ENCODE measurements around the gene VPS11. TPM values are rescaled to one million over a fixed set of nuclear protein-coding genes. Genes with fewer than 3 reads are reported as not detected.

The VPS11 gene
- total RNA-seq, 1 donor from 2014 or later: 30.1 TPM

- Mint-ChIP-seq H3K9me3 (ENCODE audit: low read depth) (no peaks in the 10 kb centered on the region), H3K27me3 (ENCODE audit: low read depth) (no peaks in the 10 kb centered on the region), H3K27ac (ENCODE audit: unreplicated experiment) (peak overlapping the region; percentile 41), H3K36me3 (ENCODE audit: low read depth) (peaks cover 6% of the 10 kb centered on the region), H3K4me3 (ENCODE audit: unreplicated experiment) (peak overlapping the region; percentile 80), H3K4me1 (ENCODE audit: low read depth) (peaks cover 38% of the 10 kb centered on the region)
- no peak for TF ChIP-seq CTCF (IDR thresholded peaks at IDR 0.05)
- DNase-seq (ENCODE audit: low spot score): peak; percentile 93
Observed at GRCh38 chr11:119107538-119108145, 40.0 kb downstream of the VPS11 start.

GRCh38 chr11:119108146-119108856 lies 40.7 kb downstream of the VPS11 start:
- H3K4me3 Mint-ChIP-seq (ENCODE audit: unreplicated experiment): peak overlapping the region; percentile 80
- H3K4me1 Mint-ChIP-seq (ENCODE audit: low read depth): peaks cover 32% of the 10 kb centered on the region
- peak overlapping the region; percentile 41 for H3K27ac Mint-ChIP-seq (ENCODE audit: unreplicated experiment)
- no peak for TF ChIP-seq CTCF (IDR thresholded peaks at IDR 0.05)
- peak; percentile 50 for DNase-seq (ENCODE audit: low spot score)
- no peaks in the 10 kb centered on the region for H3K27me3 Mint-ChIP-seq (ENCODE audit: low read depth)
- peaks cover 9% of the 10 kb centered on the region for H3K36me3 Mint-ChIP-seq (ENCODE audit: low read depth)
- no peaks in the 10 kb centered on the region for H3K9me3 Mint-ChIP-seq (ENCODE audit: low read depth)

GRCh38 chr11:119108857-119109221 lies 41.2 kb downstream of the VPS11 start:
- no peaks in the 10 kb centered on the region for H3K27me3 Mint-ChIP-seq (ENCODE audit: low read depth)
- no peak for DNase-seq (ENCODE audit: low spot score)
- peak overlapping the region; percentile 25 for H3K27ac Mint-ChIP-seq (ENCODE audit: unreplicated experiment)
- peak overlapping the region; percentile 80 for H3K4me3 Mint-ChIP-seq (ENCODE audit: unreplicated experiment)
- H3K4me1 Mint-ChIP-seq (ENCODE audit: low read depth): peaks cover 30% of the 10 kb centered on the region
- no peaks in the 10 kb centered on the region for H3K9me3 Mint-ChIP-seq (ENCODE audit: low read depth)
- no peak for TF ChIP-seq CTCF (IDR thresholded peaks at IDR 0.05)
- H3K36me3 Mint-ChIP-seq (ENCODE audit: low read depth): peaks cover 12% of the 10 kb centered on the region

- H3K27me3 Mint-ChIP-seq (ENCODE audit: low read depth): no peaks in the 10 kb centered on the region
- H3K36me3 Mint-ChIP-seq (ENCODE audit: low read depth): peaks cover 12% of the 10 kb centered on the region
- no peak for TF ChIP-seq CTCF (IDR thresholded peaks at IDR 0.05)
- peak; percentile 50 for DNase-seq (ENCODE audit: low spot score)
- H3K9me3 Mint-ChIP-seq (ENCODE audit: low read depth): no peaks in the 10 kb centered on the region
- no peak overlapping the region for H3K4me3 Mint-ChIP-seq (ENCODE audit: unreplicated experiment)
- H3K27ac Mint-ChIP-seq (ENCODE audit: unreplicated experiment): no peak overlapping the region
- H3K4me1 Mint-ChIP-seq (ENCODE audit: low read depth): peaks cover 30% of the 10 kb centered on the region
Observed at GRCh38 chr11:119109843-119110242, 42.2 kb downstream of the VPS11 start.

GRCh38 chr11:119110439-119110838 lies 42.8 kb downstream of the VPS11 start:
- Mint-ChIP-seq H3K27me3 (ENCODE audit: low read depth) (no peaks in the 10 kb centered on the region), H3K4me1 (ENCODE audit: low read depth) (peaks cover 30% of the 10 kb centered on the region), H3K4me3 (ENCODE audit: unreplicated experiment) (no peak overlapping the region), H3K9me3 (ENCODE audit: low read depth) (no peaks in the 10 kb centered on the region), H3K36me3 (ENCODE audit: low read depth) (peaks cover 15% of the 10 kb centered on the region), H3K27ac (ENCODE audit: unreplicated experiment) (no peak overlapping the region)
- TF ChIP-seq CTCF (IDR thresholded peaks at IDR 0.05): no peak
- DNase-seq (ENCODE audit: low spot score): no peak
